GM23248 (cell line): ENCODE data around the gene RASAL2. TPM values are rescaled to one million over a fixed set of nuclear protein-coding genes. Genes with fewer than 3 reads are reported as not detected.

ENCODE experiments used
- DNase-seq: peaks from one replicate; pipeline ENCODE4 v3.0.0-alpha.2; 2015
- H2AFZ ChIP-seq: fragments of 200-600 bp; sonication (generic); 2 replicates; pipeline ENCODE4 v1.6.1; 2016; ENCODE audit warnings: antibody characterized with exemption
- H3F3A ChIP-seq: fragments of 200-600 bp; sonication (generic); 2 replicates; pipeline ENCODE4 v1.6.1; 2016; ENCODE audit warnings: mild to moderate bottlenecking, antibody characterized with exemption, mixed run types; ENCODE audit not compliant: insufficient read depth
- H3K27ac ChIP-seq: fragments of 200-600 bp; sonication (generic); 2 replicates; pipeline ENCODE4 v1.5.1; 2016; ENCODE audit warnings: mild to moderate bottlenecking
- H3K27me3 ChIP-seq: fragments of 200-600 bp; sonication (generic); replicated peaks from 2 replicates; pipeline ENCODE4 v1.6.1; 2016; ENCODE audit warnings: mild to moderate bottlenecking; ENCODE audit not compliant: insufficient read depth
- H3K36me3 ChIP-seq: fragments of 200-600 bp; sonication (generic); 2 replicates; pipeline ENCODE4 v1.6.1; 2016; ENCODE audit warnings: low read depth, mild to moderate bottlenecking
- H3K4me1 ChIP-seq: fragments of 200-600 bp; sonication (generic); 2 replicates; pipeline ENCODE4 v1.6.1; 2016; ENCODE audit warnings: mild to moderate bottlenecking; ENCODE audit not compliant: insufficient read depth
- H3K4me2 ChIP-seq: fragments of 200-600 bp; sonication (generic); one replicate; pipeline ENCODE4 v1.6.1; 2016; ENCODE audit warnings: mild to moderate bottlenecking; ENCODE audit not compliant: unreplicated experiment
- H3K4me3 ChIP-seq: fragments of 200-600 bp; sonication (generic); 2 replicates; pipeline ENCODE4 v1.5.1; 2016; ENCODE audit warnings: mild to moderate bottlenecking
- H3K79me2 ChIP-seq: fragments of 200-600 bp; sonication (generic); 2 replicates; pipeline ENCODE4 v1.6.1; 2016; ENCODE audit warnings: mild to moderate bottlenecking; ENCODE audit not compliant: insufficient read depth
- H3K9ac ChIP-seq: fragments of 200-600 bp; sonication (generic); 2 replicates; pipeline ENCODE4 v1.6.1; 2016; ENCODE audit warnings: mild to moderate bottlenecking
- H3K9me2 ChIP-seq: fragments of 200-600 bp; sonication (generic); 2 replicates; pipeline ENCODE4 v1.6.1; 2016; ENCODE audit warnings: mixed run types, mild to moderate bottlenecking, moderate library complexity; ENCODE audit not compliant: insufficient read depth
- H3K9me3 ChIP-seq: fragments of 200-600 bp; sonication (generic); one replicate; pipeline ENCODE4 v1.6.1; 2017; ENCODE audit warnings: low read depth
- H4K20me1 ChIP-seq: fragments of 200-600 bp; sonication (generic); 2 replicates; pipeline ENCODE4 v1.6.0; 2016; ENCODE audit not compliant: insufficient read depth
- EZH2 ChIP-seq: fragments of 200-600 bp; sonication (generic); IDR thresholded peaks from 2 replicates; pipeline ENCODE4 v1.6.1; 2018; ENCODE audit warnings: antibody characterized with exemption, mild to moderate bottlenecking; ENCODE audit not compliant: insufficient read depth, poor library complexity, severe bottlenecking
- EZH2phosphoT487 ChIP-seq: fragments of 200-600 bp; sonication (generic); IDR thresholded peaks from 2 replicates; pipeline ENCODE4 v1.6.1; 2018; ENCODE audit warnings: antibody characterized with exemption, moderate library complexity, mild to moderate bottlenecking, low read depth; ENCODE audit not compliant: insufficient read depth
- WGBS, 2 experiments: methylation state at CpG; one replicate each; pipeline ENCODE4 v1.1.6; 2015 to 2017; ENCODE audit warnings: low lambda C conversion rate in 2 of 2, low coverage in 1 of 2; ENCODE audit errors: missing lambda C conversion rate in 2 of 2; 5-methylcytosine and 5-hydroxymethylcytosine counted together
- in situ Hi-C: fragments of 300-500 bp; cut with MboI; formaldehyde crosslinking; loops from 2 replicates; pipeline ENCODE4 v1.15.0; 2020
- polyA plus RNA-seq: library from polyadenylated mRNA; unstranded; fragments of >200 nt; fragmentation: Nextera tagmentation; extraction: Ambion mirVana; gene quantifications from 2 replicates; pipeline ENCODE4 v1.2.1, GENCODE V29; 2016
- total RNA-seq: library from RNA; depleted of rRNA; stranded (reverse); fragments of >200 nt; shearing (Covaris generic); gene quantifications from 2 replicates; pipeline ENCODE4 v1.2.3, GENCODE V29; 2014

Gene RASAL2
- total and polyA plus RNA-seq, 2 experiments from 2014 or later: 10.1 to 23.1 TPM

GRCh38 chr1:178267646-178268094 is 173.8 kb downstream of the RASAL2 start:
- Histone ChIP-seq H3K27me3 (no peaks in the 10 kb centered on the region), H3K9ac (no peak overlapping the region), H4K20me1 (no peaks in the 10 kb centered on the region), H3K9me2 (no peaks in the 10 kb centered on the region), H3K36me3 (no peaks in the 10 kb centered on the region), H3K9me3 (no peaks in the 10 kb centered on the region), H3K4me2 (peak overlapping the region; percentile 59), H3F3A (peaks cover 33% of the 10 kb centered on the region), H2AFZ (peak overlapping the region; percentile 34; the same call in 1 of the 2 replicates), H3K27ac (peak overlapping the region; percentile 42), H3K4me1 (peaks cover 37% of the 10 kb centered on the region), H3K79me2 (peaks cover 100% of the 10 kb centered on the region), H3K4me3 (no peak overlapping the region)
- 53 to 56% methylated on average over 3 of the region's 3 CpGs for WGBS, 2 experiments
- TF ChIP-seq EZH2: no peak
- TF ChIP-seq EZH2phosphoT487: no peak
- in situ Hi-C loops: no loop called here
- DNase-seq: peak; percentile 42

- H3K9me2 ChIP-seq: no peaks in the 10 kb centered on the region
- peaks cover 100% of the 10 kb centered on the region for H3K79me2 ChIP-seq
- TF ChIP-seq EZH2 (no peak), EZH2phosphoT487 (no peak)
- H2AFZ ChIP-seq: no peak overlapping the region
- no peak overlapping the region for H3K4me2 ChIP-seq
- no peak overlapping the region for H3K27ac ChIP-seq
- H3K4me1 ChIP-seq: peaks cover 48% of the 10 kb centered on the region
- WGBS, 2 experiments: 100% methylated on average over 1 of the region's 1 CpG
- H3K9ac ChIP-seq: no peak overlapping the region
- no peaks in the 10 kb centered on the region for H3K36me3 ChIP-seq
- in situ Hi-C loops: no loop called here
- no peaks in the 10 kb centered on the region for H3K27me3 ChIP-seq
- no peaks in the 10 kb centered on the region for H4K20me1 ChIP-seq
- no peak overlapping the region for H3K4me3 ChIP-seq
- H3K9me3 ChIP-seq: no peaks in the 10 kb centered on the region
- H3F3A ChIP-seq: peaks cover 36% of the 10 kb centered on the region
- no peak for DNase-seq
Observed at GRCh38 chr1:178271471-178271870, 177.6 kb downstream of the RASAL2 start.

GRCh38 chr1:178273707-178274410 is 180.0 kb downstream of the RASAL2 start:
- no peak overlapping the region for H3K9ac ChIP-seq
- H3F3A ChIP-seq: peaks cover 18% of the 10 kb centered on the region
- WGBS, 2 experiments: 72 to 76% methylated on average over 6 of the region's 6 CpGs
- TF ChIP-seq EZH2phosphoT487: no peak
- peaks cover 35% of the 10 kb centered on the region for H3K4me1 ChIP-seq
- H3K27me3 ChIP-seq: no peaks in the 10 kb centered on the region
- no peak overlapping the region for H3K4me3 ChIP-seq
- in situ Hi-C loops: no loop called here
- DNase-seq: peak; percentile 35
- no peaks in the 10 kb centered on the region for H4K20me1 ChIP-seq
- no peaks in the 10 kb centered on the region for H3K9me3 ChIP-seq
- H3K27ac ChIP-seq: no peak overlapping the region
- no peaks in the 10 kb centered on the region for H3K36me3 ChIP-seq
- H3K9me2 ChIP-seq: no peaks in the 10 kb centered on the region
- H3K79me2 ChIP-seq: peaks cover 100% of the 10 kb centered on the region
- no peak overlapping the region for H2AFZ ChIP-seq
- H3K4me2 ChIP-seq: no peak overlapping the region

GRCh38 chr1:178275049-178275448 is 181.1 kb downstream of the RASAL2 start:
- no peak overlapping the region for H3K4me2 ChIP-seq
- H3K4me1 ChIP-seq: peaks cover 35% of the 10 kb centered on the region
- H4K20me1 ChIP-seq: no peaks in the 10 kb centered on the region
- in situ Hi-C loops: loop anchor here (25.0 kb wide), 1 partner anchor 1388 kb away; no protein-coding TSS in a partner anchor
- peaks cover 100% of the 10 kb centered on the region for H3K79me2 ChIP-seq
- H3K27ac ChIP-seq: no peak overlapping the region
- no peak for TF ChIP-seq EZH2phosphoT487
- no peak for TF ChIP-seq EZH2
- no peaks in the 10 kb centered on the region for H3K9me3 ChIP-seq
- no peaks in the 10 kb centered on the region for H3K27me3 ChIP-seq
- H3K36me3 ChIP-seq: no peaks in the 10 kb centered on the region
- peaks cover 18% of the 10 kb centered on the region for H3F3A ChIP-seq
- DNase-seq: peak; percentile 21
- no peak overlapping the region for H3K9ac ChIP-seq
- H3K9me2 ChIP-seq: no peaks in the 10 kb centered on the region
- WGBS, 2 experiments: 98% methylated on average over 2 of the region's 2 CpGs
- H3K4me3 ChIP-seq: no peak overlapping the region
- no peak overlapping the region for H2AFZ ChIP-seq
